ENCODE measurements around the gene GLTPD2.

The GLTPD2 gene
- total RNA-seq, result 0 to 0.04 reads per million in 2 experiments

DNA sequence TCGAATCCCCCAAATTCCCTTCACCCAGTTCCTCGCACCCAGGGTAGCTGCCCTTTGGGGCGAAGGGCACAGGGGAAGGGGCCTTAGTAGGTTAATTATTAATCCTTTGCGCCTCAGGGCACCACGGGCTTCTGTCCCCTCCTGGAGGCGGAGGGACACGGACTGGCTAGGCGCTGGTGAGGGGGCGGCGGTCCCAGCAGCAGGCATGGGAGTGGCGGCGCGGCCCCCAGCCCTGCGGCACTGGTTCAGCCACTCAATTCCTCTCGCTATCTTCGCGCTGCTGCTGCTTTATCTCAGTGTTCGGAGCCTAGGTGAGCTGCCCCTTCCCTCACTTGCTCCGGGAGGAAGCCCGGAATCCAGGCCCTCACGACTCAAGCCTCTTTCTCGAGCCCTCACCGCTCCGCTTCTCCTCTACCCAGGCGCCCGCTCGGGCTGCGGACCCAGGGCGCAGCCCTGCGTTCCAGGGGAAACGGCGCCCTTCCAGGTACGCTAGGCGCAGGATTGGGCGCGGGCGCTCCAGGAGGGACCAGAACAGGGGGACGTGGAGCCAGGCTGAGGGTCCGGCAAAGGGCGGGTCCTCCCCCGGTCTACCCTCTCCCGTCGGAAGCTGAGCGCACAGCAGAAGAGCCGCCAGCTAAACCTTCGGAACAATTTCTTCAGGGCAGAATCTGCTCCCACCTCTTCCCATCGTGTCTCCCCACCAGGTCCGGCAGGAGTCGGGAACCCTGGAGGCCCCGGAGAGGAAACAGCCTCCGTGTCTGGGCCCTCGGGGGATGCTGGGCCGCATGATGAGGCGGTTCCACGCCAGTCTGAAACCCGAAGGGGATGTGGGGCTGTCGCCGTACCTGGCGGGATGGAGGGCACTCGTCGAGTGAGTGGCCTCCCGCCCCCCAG lies at the start of gene GLTPD2:
TSS of gene GLTPD2 (plus strand) at position 158 of the 894 bp plus-strand sequence. CDS start at position 206, 48 bp downstream.
- DNase-seq (ENCODE audit: low read depth), result no peak

GRCh38 chr17:4739122-4740024 lies 49.4 kb upstream of the GLTPD2 start, which contains the start of the genes CXCL16 and ZMYND15:
TSS of gene CXCL16 (minus strand) at chr17:4739928. CDS start at chr17:4739339, 589 bp downstream.
TSS of gene ZMYND15 (plus strand) at chr17:4739833. CDS start at chr17:4740549, 716 bp downstream.
- peak; percentile 51 for DNase-seq (ENCODE audit: low read depth)

DNA sequence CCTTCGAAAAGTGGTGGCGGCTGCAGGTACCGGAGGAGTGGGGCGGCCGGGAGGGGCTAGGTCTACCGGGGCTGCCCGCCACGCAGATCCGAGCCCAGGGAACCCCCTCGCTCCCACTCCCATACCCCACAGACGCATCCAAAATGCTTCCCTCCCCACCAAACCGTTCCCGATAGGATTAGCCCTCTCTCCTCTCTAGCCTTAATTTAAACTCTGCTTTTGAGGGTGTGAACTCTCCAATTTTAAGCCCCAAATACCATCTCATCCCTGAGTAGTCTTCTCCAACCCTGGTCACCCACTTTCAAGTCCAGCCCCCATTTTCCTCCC lies 48.8 kb upstream of the GLTPD2 start:
- DNase-seq (ENCODE audit: low read depth), result no peak

DNA sequence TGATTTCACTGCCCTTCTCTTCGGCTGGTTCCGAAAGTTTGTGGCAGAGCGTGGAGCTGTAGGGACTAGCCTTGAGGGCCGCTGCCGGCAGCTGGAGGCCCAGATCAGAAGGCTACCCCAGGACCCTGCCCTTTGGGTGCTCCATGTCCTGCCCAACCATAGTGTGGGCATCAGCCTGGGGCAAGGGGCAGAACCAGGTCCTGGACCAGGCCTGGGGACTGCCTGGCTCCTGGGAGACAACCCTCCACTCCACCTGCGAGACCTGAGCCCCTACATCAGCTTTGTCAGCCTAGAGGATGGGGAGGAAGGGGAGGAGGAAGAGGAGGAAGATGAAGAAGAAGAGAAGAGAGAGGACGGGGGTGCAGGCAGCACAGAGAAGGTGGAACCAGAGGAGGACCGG lies 48.2 kb upstream of the GLTPD2 start:
- no peak for DNase-seq (ENCODE audit: low read depth)

DNA sequence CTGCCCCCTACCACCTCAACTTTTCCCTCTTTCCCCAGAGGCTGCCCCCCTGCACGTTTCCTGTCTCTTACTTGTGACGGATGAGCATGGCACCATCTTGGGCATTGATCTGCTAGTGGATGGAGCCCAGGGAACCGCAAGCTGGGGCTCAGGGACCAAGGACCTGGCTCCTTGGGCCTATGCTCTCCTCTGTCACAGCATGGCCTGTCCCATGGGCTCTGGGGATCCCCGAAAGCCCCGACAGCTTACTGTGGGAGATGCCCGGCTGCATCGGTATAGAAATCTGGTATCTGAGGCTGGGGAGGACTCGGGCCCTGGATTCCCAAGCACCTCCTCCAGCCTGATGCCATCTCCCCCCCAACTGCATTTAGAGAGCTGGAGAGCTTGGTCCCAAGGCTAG lies 47.2 kb upstream of the GLTPD2 start:
- no peak for DNase-seq (ENCODE audit: low read depth)

GRCh38 chr17:4742133-4742532 lies 46.6 kb upstream of the GLTPD2 start:
- DNase-seq (ENCODE audit: low read depth), result no peak

GRCh38 chr17:4742629-4743028 lies 46.1 kb upstream of the GLTPD2 start:
- DNase-seq (ENCODE audit: low read depth), result no peak

DNA sequence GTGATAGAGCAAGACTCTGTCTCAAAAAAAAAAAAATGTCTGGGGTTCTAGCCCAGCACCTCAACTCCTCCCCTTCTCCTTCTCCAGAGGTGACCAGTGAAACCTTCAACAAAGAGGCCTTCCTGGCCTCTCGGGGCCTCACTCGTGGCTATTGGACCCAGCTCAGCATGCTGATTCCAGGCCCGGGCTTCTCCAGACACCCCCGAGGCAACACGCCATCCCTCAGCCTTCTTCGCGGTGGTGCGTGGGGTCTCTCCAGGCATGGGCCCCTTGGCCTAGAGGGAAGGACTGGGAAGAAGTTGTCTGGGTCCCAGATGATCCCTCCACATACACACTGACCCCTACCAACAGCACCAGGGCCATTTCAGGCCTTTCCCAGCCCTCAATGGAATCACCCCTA lies 45.5 kb upstream of the GLTPD2 start:
- DNase-seq (ENCODE audit: low read depth), result no peak

DNA sequence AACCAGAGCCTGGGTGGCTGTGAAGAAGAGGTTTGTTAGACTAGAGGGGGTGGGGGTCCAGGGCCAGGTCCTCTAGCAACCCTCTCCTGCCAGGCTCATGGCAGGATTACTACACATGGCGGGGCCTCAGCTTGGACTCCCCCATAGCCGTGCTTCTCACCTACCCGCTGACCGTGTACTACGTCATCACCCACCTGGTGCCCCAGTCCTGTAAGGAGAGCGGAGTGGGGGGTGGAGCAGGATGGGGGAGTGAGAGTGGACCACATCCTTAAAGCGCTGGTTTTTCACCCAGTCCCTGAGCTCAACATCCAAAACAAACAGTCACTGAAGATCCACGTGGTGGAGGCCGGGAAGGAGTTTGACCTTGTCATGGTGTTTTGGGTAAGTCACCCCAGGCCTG lies 44.9 kb upstream of the GLTPD2 start:
- DNase-seq (ENCODE audit: low read depth), result no peak

DNA sequence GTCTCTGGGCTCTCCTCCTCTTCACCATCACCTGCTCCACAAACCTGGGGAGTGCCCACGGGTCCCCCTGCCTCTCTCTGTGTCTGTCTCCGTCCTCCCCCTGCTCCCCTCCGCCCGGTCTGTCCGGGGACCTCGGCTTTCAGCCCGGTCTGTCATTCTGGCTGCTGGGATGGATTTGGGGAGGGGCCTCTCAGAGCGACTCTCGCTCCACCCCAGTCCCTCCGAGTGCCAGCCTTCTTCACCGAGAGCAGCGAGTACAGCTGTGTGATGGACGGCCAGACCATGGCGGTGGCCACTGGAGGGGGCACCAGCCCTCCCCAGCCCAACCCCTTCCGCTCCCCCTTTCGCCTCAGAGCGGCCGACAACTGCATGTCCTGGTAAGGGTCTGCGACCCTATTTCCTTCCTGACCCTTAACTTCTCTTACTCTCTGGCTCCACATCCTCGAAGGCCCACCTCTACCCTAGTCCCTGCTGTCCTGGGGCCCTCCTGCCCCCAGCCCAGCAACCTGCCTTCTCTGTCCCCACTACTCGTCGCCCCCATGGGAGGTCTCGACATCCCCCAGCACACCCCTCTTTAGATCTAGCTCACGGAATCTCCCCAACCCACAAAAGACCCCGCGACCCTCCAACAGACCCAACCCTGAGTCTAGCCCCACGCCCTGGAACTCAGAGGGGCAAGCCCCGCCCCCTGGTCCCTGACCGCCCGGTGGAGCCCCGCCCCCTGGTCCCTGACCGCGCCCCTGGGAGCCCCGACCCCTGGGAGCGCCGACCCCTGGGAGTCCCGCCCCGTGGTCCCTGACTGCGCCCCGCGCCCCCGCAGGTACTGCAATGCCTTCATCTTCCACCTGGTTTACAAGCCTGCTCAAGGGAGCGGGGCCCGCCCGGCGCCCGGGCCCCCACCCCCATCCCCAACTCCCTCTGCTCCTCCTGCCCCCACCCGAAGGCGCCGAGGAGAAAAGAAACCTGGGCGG lies 43.5 kb upstream of the GLTPD2 start:
- no peak for DNase-seq (ENCODE audit: low read depth)

GRCh38 chr17:4747847-4748246 lies 40.9 kb upstream of the GLTPD2 start:
- no peak for DNase-seq (ENCODE audit: low read depth)

DNA sequence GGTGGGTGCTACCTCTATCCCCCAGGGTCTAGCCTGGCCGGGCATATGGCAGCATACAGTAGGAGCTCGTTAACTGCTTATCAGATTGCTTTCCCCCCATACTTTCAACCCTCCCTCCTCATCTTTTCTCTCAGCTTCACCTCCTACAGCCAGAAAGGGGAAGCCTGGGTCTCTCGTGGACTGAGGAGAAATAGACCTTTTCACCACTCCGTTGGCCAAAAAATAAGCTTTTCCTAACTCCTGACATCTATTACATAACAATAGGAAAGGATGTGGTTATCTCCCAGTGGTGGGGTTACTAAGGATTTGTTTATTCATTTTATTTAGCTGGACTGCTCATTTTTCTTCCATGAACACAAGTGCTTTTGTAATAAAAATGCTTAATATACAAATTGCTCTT lies 40.1 kb upstream of the GLTPD2 start:
- no peak for DNase-seq (ENCODE audit: low read depth)

DNA sequence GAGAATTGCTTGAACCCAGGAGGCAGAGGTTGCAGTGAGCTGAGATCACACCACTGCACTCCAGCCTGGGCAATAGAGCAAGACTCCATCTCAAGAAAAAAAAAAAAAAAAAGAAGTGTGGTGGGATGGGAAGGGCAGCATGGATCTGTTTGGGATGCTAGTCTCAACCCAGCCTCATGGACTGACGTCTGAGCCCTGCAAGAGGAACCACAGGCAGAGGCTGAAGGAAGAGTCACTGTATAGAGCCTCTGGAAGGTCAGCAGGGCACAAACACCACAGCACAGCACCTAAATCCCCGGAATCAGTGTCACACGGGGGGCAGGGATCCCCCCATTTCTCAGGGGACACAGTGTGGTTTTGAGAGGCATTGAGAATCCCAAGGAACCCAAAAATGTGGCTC lies 38.2 kb upstream of the GLTPD2 start:
- DNase-seq (ENCODE audit: low read depth), result no peak

DNA sequence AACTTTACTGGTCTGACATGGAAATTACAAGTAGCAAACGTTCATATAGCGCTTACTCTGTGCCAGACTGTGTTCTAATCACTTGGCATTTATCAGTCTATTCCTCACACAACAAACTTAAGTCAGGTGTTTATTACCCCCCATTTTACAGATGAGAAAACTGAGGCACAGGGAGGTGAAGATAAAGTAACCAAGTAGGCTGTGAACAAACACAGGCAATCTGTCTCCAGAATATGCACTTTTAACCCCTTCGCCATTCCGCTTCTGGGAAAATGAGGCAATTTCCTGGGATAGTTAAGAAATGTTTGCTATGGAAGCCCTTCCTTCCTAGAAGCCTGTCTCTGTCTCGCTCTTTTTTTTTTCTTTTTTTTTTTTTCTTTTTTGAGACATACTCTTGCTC lies 36.8 kb upstream of the GLTPD2 start:
- DNase-seq (ENCODE audit: low read depth), result no peak

DNA sequence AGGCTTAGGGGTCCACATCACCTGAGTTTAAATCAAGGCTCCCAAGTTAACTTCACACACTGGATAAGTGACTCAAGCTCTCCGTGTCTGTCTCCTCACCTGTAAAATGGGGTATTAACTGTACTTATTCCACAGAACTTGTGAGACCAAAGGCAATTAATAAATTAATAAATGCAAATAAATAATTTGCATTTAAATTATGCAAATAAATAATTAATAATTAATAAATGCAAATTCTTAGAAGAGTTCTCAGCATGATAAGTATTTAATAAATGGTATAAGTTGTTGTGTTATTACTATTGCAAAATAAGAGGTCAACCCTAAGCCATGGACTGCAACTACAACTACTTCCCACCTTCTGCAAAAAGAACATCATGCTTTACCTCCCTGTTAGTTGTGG lies 35.4 kb upstream of the GLTPD2 start:
- DNase-seq (ENCODE audit: low read depth), result no peak

DNA sequence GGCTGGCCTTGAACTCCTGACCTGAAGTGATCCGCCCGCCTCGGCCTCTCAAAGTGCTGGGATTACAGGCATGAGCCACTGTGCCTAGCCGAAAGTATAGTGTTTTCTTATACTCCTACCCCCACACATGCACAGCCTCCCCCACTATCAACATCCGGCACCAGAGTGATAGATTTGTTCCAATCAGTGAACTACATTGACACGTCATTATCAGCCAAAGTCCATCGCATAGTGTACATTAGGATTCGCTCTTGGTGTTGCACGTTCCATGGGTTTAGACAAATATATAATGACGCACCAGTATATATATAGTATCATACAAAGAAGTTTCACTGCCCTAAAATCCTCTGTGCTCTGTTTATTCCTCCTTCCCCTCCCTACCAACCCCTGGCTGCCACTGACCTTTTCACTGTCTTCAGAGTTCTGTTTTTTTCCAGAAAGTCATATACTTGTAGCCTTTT lies 29.0 kb upstream of the GLTPD2 start:
- DNase-seq (ENCODE audit: low read depth), result no peak

GRCh38 chr17:4764595-4764994 lies 24.2 kb upstream of the GLTPD2 start:
- DNase-seq (ENCODE audit: low read depth), result no peak

GRCh38 chr17:4766201-4766600 lies 22.6 kb upstream of the GLTPD2 start:
- no peak for DNase-seq (ENCODE audit: low read depth)

DNA sequence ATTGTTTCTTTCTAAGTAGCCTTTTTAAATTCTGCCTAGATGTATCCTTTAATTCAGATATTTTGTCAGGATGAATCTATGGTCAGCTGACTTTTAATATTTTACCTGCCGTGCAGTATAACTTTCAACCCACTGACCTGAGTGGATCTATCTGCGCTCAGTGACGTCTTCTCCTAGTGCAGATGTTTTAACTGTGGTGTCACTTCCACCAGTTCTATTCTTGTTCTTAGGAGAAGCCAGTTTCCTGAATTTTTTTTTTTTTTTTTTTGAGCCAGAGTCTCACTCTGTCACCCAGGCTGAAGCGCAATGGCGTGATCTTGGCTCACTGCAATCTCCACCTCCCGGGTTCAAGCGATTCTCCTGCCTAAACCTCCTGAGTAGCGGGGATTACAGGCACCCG lies 22.0 kb upstream of the GLTPD2 start:
- no peak for DNase-seq (ENCODE audit: low read depth)

GRCh38 chr17:4768298-4768697 lies 20.5 kb upstream of the GLTPD2 start:
- DNase-seq (ENCODE audit: low read depth), result no peak

DNA sequence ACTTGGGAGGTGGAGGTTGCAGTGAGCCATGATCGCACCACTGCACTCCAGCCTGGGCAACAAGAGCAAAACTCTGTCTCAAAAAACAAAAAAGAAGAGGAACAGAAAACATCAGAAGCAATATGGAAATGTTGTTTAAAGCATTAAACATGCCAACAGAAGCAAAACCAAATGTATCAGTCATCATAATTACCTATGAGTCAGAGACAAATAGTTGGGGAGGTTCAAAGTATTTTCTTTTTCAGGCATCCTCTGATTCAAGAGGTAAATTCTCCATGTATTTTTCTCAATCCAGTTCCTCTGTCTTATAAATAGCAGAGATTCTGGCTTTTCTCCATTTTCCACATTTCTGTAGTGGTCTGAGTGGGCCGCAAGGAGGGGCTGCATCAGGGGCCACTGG lies 19.1 kb upstream of the GLTPD2 start:
- no peak for DNase-seq (ENCODE audit: low read depth)
